ENCODE data around the gene IFNLR1. TPM values are rescaled to one million over a fixed set of nuclear protein-coding genes. Genes with fewer than 3 reads are reported as not detected.

Gene IFNLR1
- total RNA-seq, 1 donor from 2014 or later: 0.47 TPM

GRCh38 chr1:24206083-24206464 is 19.0 kb upstream of the IFNLR1 start:
- Mint-ChIP-seq H3K27ac (ENCODE audit: unreplicated experiment) (no peak overlapping the region), H3K36me3 (ENCODE audit: unreplicated experiment) (no peaks in the 10 kb centered on the region), H3K27me3 (ENCODE audit: unreplicated experiment) (no peaks in the 10 kb centered on the region), H3K9me3 (ENCODE audit: unreplicated experiment) (peaks cover 3% of the 10 kb centered on the region), H3K4me1 (ENCODE audit: low read depth, unreplicated experiment) (peaks cover 2% of the 10 kb centered on the region), H3K4me3 (ENCODE audit: unreplicated experiment) (no peak overlapping the region)
- DNase-seq: no peak
- no peak for TF ChIP-seq CTCF (IDR thresholded peaks at IDR 0.05; ENCODE audit: partially characterized antibody, unreplicated experiment)

GRCh38 chr1:24205345-24206082 is 18.4 kb upstream of the IFNLR1 start:
- Mint-ChIP-seq H3K36me3 (ENCODE audit: unreplicated experiment) (no peaks in the 10 kb centered on the region), H3K4me1 (ENCODE audit: low read depth, unreplicated experiment) (peaks cover 2% of the 10 kb centered on the region), H3K4me3 (ENCODE audit: unreplicated experiment) (no peak overlapping the region), H3K27me3 (ENCODE audit: unreplicated experiment) (no peaks in the 10 kb centered on the region), H3K9me3 (ENCODE audit: unreplicated experiment) (peaks cover 1% of the 10 kb centered on the region), H3K27ac (ENCODE audit: unreplicated experiment) (no peak overlapping the region)
- DNase-seq: no peak
- TF ChIP-seq CTCF (IDR thresholded peaks at IDR 0.05; ENCODE audit: partially characterized antibody, unreplicated experiment): no peak

GRCh38 chr1:24204116-24204515 is 17.0 kb upstream of the IFNLR1 start:
- Mint-ChIP-seq H3K27ac (ENCODE audit: unreplicated experiment) (no peak overlapping the region), H3K9me3 (ENCODE audit: unreplicated experiment) (peaks cover 1% of the 10 kb centered on the region), H3K4me3 (ENCODE audit: unreplicated experiment) (no peak overlapping the region), H3K4me1 (ENCODE audit: low read depth, unreplicated experiment) (peaks cover 2% of the 10 kb centered on the region), H3K36me3 (ENCODE audit: unreplicated experiment) (no peaks in the 10 kb centered on the region), H3K27me3 (ENCODE audit: unreplicated experiment) (no peaks in the 10 kb centered on the region)
- no peak for TF ChIP-seq CTCF (IDR thresholded peaks at IDR 0.05; ENCODE audit: partially characterized antibody, unreplicated experiment)
- no peak for DNase-seq

GRCh38 chr1:24203404-24203803 is 16.3 kb upstream of the IFNLR1 start:
- Mint-ChIP-seq H3K4me1 (ENCODE audit: low read depth, unreplicated experiment) (peaks cover 2% of the 10 kb centered on the region), H3K9me3 (ENCODE audit: unreplicated experiment) (no peaks in the 10 kb centered on the region), H3K27ac (ENCODE audit: unreplicated experiment) (no peak overlapping the region), H3K27me3 (ENCODE audit: unreplicated experiment) (no peaks in the 10 kb centered on the region), H3K36me3 (ENCODE audit: unreplicated experiment) (no peaks in the 10 kb centered on the region), H3K4me3 (ENCODE audit: unreplicated experiment) (no peak overlapping the region)
- TF ChIP-seq CTCF (IDR thresholded peaks at IDR 0.05; ENCODE audit: partially characterized antibody, unreplicated experiment): no peak
- DNase-seq: no peak

- Mint-ChIP-seq H3K27ac (ENCODE audit: unreplicated experiment) (no peak overlapping the region), H3K4me3 (ENCODE audit: unreplicated experiment) (no peak overlapping the region), H3K9me3 (ENCODE audit: unreplicated experiment) (no peaks in the 10 kb centered on the region), H3K36me3 (ENCODE audit: unreplicated experiment) (no peaks in the 10 kb centered on the region), H3K4me1 (ENCODE audit: low read depth, unreplicated experiment) (peaks cover 2% of the 10 kb centered on the region), H3K27me3 (ENCODE audit: unreplicated experiment) (no peaks in the 10 kb centered on the region)
- no peak for DNase-seq
- no peak for TF ChIP-seq CTCF (IDR thresholded peaks at IDR 0.05; ENCODE audit: partially characterized antibody, unreplicated experiment)
These were observed 15.9 kb upstream of the IFNLR1 start for GRCh38 chr1:24202987-24203386.
